DOHH2 (cell line): ENCODE measurements around the gene ITPRIPL2.

Source experiments
- H3F3A ChIP-seq: fragments of 200-600 bp; sonication (generic), shearing (Covaris generic); 2 replicates; pipeline ENCODE4 v1.6.0; 2016; ENCODE audit warnings: antibody characterized with exemption, mild to moderate bottlenecking; ENCODE audit not compliant: control insufficient read depth, insufficient read depth
- H3K27ac ChIP-seq: fragments of 200-600 bp; sonication (generic); 2 replicates; pipeline ENCODE4 v1.5.1; 2014; ENCODE audit warnings: low read depth, mild to moderate bottlenecking, low read length, moderate library complexity
- H3K27me3 ChIP-seq: fragments of 200-600 bp; sonication (generic); 2 replicates; pipeline ENCODE4 v1.6.1; 2014; ENCODE audit warnings: mild to moderate bottlenecking, low read length, mixed read lengths; ENCODE audit not compliant: control insufficient read depth
- H3K36me3 ChIP-seq: fragments of 200-600 bp; sonication (generic); 2 replicates; pipeline ENCODE4 v1.6.1; 2014; ENCODE audit warnings: mild to moderate bottlenecking, low read length, moderate library complexity, mixed read lengths; ENCODE audit not compliant: control insufficient read depth
- H3K4me1 ChIP-seq: fragments of 200-600 bp; sonication (generic); 2 replicates; pipeline ENCODE4 v1.6.1; 2014; ENCODE audit warnings: mild to moderate bottlenecking, low read length, mixed read lengths; ENCODE audit not compliant: control insufficient read depth
- H3K4me2 ChIP-seq: fragments of 200-600 bp; sonication (generic); 2 replicates; pipeline ENCODE4 v1.6.0; 2014; ENCODE audit warnings: mild to moderate bottlenecking, low read length, moderate library complexity
- H3K4me3 ChIP-seq: fragments of 200-600 bp; sonication (generic); 2 replicates; pipeline ENCODE4 v1.5.1; 2014; ENCODE audit warnings: mild to moderate bottlenecking, low read length, mixed read lengths
- H3K79me2 ChIP-seq: fragments of 200-600 bp; sonication (generic); 2 replicates; pipeline ENCODE4 v1.6.1; 2014; ENCODE audit warnings: mild to moderate bottlenecking, low read length, mixed read lengths; ENCODE audit not compliant: control insufficient read depth
- H3K9me2 ChIP-seq: fragments of 200-600 bp; sonication (generic); replicated peaks from 2 replicates; pipeline ENCODE4 v1.6.1; 2014; ENCODE audit warnings: mild to moderate bottlenecking, low read length, mixed read lengths; ENCODE audit not compliant: control insufficient read depth
- H3K9me3 ChIP-seq: fragments of 200-600 bp; sonication (generic); 2 replicates; pipeline ENCODE4 v1.6.1; 2014; ENCODE audit warnings: antibody characterized with exemption, low read length, mixed read lengths; ENCODE audit not compliant: control insufficient read depth, insufficient read depth
- H4K20me1 ChIP-seq: fragments of 200-600 bp; sonication (generic); 2 replicates; pipeline ENCODE4 v1.6.0; 2014; ENCODE audit warnings: low read depth, mild to moderate bottlenecking, antibody characterized with exemption, low read length, moderate library complexity; ENCODE audit not compliant: control insufficient read depth, insufficient read depth
- CTCF ChIP-seq: fragments of 200-600 bp; sonication (generic); IDR thresholded peaks from one replicate; pipeline ENCODE4 v1.5.1; 2014; ENCODE audit warnings: antibody characterized with exemption, mild to moderate bottlenecking, low read depth, low read length; ENCODE audit not compliant: poor library complexity, severe bottlenecking
- EZH2phosphoT487 ChIP-seq: fragments of 200-600 bp; sonication (generic); IDR thresholded peaks from 2 replicates; pipeline ENCODE4 v1.6.1; 2017; ENCODE audit warnings: borderline replicate concordance, mild to moderate bottlenecking, antibody characterized with exemption, low read length, moderate library complexity, mixed read lengths

Gene ITPRIPL2

GRCh38 chr16:19168371-19169081 lies 54.8 kb downstream of the ITPRIPL2 start:
- Histone ChIP-seq H3K36me3 (no peaks in the 10 kb centered on the region), H3K9me2 (no peaks in the 10 kb centered on the region), H3K79me2 (no peaks in the 10 kb centered on the region), H3K27ac (no peak overlapping the region), H4K20me1 (no peaks in the 10 kb centered on the region), H3K4me1 (no peaks in the 10 kb centered on the region), H3K27me3 (peaks cover 28% of the 10 kb centered on the region), H3F3A (no peaks in the 10 kb centered on the region), H3K9me3 (no peaks in the 10 kb centered on the region), H3K4me2 (no peak overlapping the region), H3K4me3 (no peak overlapping the region)
- TF ChIP-seq CTCF (no peak), EZH2phosphoT487 (no peak)

DNA sequence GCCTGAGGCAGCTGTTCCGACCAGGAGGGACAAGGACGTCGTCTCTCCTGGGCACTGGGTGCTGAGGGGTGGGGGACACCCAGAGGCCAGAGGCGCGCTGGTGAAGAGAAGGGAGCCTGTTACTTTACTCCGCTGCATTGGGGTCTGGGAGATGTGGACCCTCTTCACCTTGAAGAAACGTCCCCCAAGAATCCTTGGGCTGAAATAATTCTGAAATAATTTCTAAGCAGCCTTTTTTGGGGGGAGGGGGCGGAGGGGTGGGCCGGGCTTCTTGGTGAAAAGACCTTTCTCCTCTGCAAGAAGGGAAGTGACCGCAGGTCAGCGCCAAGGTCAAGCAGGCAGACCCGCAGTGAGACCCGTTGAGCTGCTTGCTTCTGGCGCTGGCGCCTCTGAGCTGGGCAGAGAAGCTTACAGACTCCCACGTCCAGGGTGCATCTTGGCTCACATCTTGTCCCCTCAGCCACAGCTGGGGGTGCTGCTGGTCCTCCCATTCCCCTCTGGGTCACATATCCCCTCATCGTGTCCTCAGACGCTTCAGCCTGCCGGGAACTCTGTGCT lies 55.4 kb downstream of the ITPRIPL2 start:
- Histone ChIP-seq H3K4me1 (no peaks in the 10 kb centered on the region), H3K4me3 (no peak overlapping the region), H3K4me2 (no peak overlapping the region), H3K9me2 (no peaks in the 10 kb centered on the region), H3K27me3 (peaks cover 30% of the 10 kb centered on the region), H3K79me2 (no peaks in the 10 kb centered on the region), H3K27ac (no peak overlapping the region), H3K9me3 (no peaks in the 10 kb centered on the region), H3K36me3 (no peaks in the 10 kb centered on the region), H3F3A (no peaks in the 10 kb centered on the region), H4K20me1 (no peaks in the 10 kb centered on the region)
- no peak for TF ChIP-seq CTCF
- TF ChIP-seq EZH2phosphoT487, result no peak

DNA sequence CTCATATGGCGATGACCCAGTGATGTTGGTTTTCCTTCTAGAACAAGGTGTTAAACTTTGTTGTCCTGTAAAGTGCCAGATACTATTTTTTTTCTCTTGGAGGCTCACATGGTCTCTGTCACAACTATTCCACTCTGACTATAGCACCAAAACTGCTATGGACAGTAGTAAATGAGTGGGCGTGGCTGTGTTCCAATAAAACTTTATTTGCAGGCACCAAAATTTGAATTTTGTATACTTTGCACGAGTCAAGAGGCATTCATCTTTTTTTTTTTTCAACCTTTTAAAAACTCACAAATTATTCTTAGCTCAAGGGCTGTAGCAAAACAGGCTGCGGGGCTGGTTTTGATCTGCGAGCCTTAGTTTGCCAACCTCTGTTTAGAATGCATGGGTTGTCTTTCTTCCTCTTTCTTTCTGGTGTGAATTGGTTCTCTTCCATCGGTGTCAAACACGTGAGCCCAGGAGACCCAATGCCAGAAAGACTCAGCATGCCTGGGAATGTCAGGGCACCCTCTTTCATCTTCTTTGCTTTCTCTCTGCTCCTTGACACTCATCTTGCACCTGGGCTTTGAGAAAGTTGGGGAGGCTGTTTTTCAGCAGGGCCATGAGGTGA lies 56.4 kb downstream of the ITPRIPL2 start:
- H3K4me2 ChIP-seq, result no peak overlapping the region
- no peaks in the 10 kb centered on the region for H3K9me3 ChIP-seq
- no peaks in the 10 kb centered on the region for H3F3A ChIP-seq
- H3K79me2 ChIP-seq, result no peaks in the 10 kb centered on the region
- H3K4me1 ChIP-seq, result no peaks in the 10 kb centered on the region
- H4K20me1 ChIP-seq, result no peaks in the 10 kb centered on the region
- H3K27ac ChIP-seq, result no peak overlapping the region
- H3K4me3 ChIP-seq, result no peak overlapping the region
- peaks cover 30% of the 10 kb centered on the region for H3K27me3 ChIP-seq
- no peaks in the 10 kb centered on the region for H3K36me3 ChIP-seq
- no peaks in the 10 kb centered on the region for H3K9me2 ChIP-seq
- TF ChIP-seq EZH2phosphoT487 (no peak), CTCF (no peak)
